OCI-LY1 (cell line): ENCODE data around the gene ADAM12.

ENCODE experiments used
- H2AFZ ChIP-seq: fragments of 200-600 bp; sonication (generic), shearing (Covaris generic); 2 replicates; pipeline ENCODE4 v1.6.0; 2014; ENCODE audit warnings: antibody characterized with exemption, mild to moderate bottlenecking, low read length
- H3F3A ChIP-seq: fragments of 200-600 bp; sonication (generic), shearing (Covaris generic); 2 replicates; pipeline ENCODE4 v1.6.0; 2014; ENCODE audit warnings: mild to moderate bottlenecking, antibody characterized with exemption, low read length, moderate library complexity; ENCODE audit not compliant: insufficient read depth
- H3K27ac ChIP-seq: fragments of 200-600 bp; sonication (generic); 2 replicates; pipeline ENCODE4 v1.5.1; 2014; ENCODE audit warnings: low read length, mixed run types, mild to moderate bottlenecking, low read depth; ENCODE audit not compliant: poor library complexity, severe bottlenecking
- H3K27me3 ChIP-seq: fragments of 200-600 bp; sonication (generic); 2 replicates; pipeline ENCODE4 v1.6.0; 2014; ENCODE audit warnings: antibody characterized with exemption, mild to moderate bottlenecking, low read length, moderate library complexity; ENCODE audit not compliant: insufficient read depth
- H3K36me3 ChIP-seq: fragments of 200-600 bp; sonication (generic); 2 replicates; pipeline ENCODE4 v1.6.1; 2014; ENCODE audit warnings: mild to moderate bottlenecking, antibody characterized with exemption, low read length, moderate library complexity, mixed read lengths; ENCODE audit not compliant: insufficient read depth
- H3K4me1 ChIP-seq: fragments of 200-600 bp; sonication (generic); 2 replicates; pipeline ENCODE4 v1.5.1; 2014; ENCODE audit warnings: mild to moderate bottlenecking, low read length, moderate library complexity; ENCODE audit not compliant: insufficient read depth, severe bottlenecking
- H3K4me2 ChIP-seq: fragments of 200-600 bp; sonication (generic), shearing (Covaris generic); 2 replicates; pipeline ENCODE4 v1.6.1; 2014; ENCODE audit warnings: low read length
- H3K4me3 ChIP-seq: fragments of 200-600 bp; sonication (generic); 2 replicates; pipeline ENCODE4 v1.5.1; 2014; ENCODE audit warnings: low read length, low read depth, mild to moderate bottlenecking, mixed read lengths; ENCODE audit not compliant: poor library complexity, severe bottlenecking
- H3K79me2 ChIP-seq: fragments of 200-600 bp; shearing (Covaris generic); 2 replicates; pipeline ENCODE4 v1.6.1; 2016; ENCODE audit warnings: mixed run types, low read length, mixed read lengths; ENCODE audit not compliant: insufficient read depth
- H3K9ac ChIP-seq: fragments of 200-600 bp; sonication (generic), shearing (Covaris generic); 2 replicates; pipeline ENCODE4 v1.6.1; 2014; ENCODE audit warnings: mild to moderate bottlenecking, low read length, mixed read lengths
- H3K9me2 ChIP-seq: fragments of 200-600 bp; sonication (generic), shearing (Covaris generic); 2 replicates; pipeline ENCODE4 v1.6.1; 2014; ENCODE audit warnings: low read depth, mild to moderate bottlenecking, low read length, mixed read lengths
- H3K9me3 ChIP-seq: fragments of 200-600 bp; shearing (Covaris generic); 2 replicates; pipeline ENCODE4 v1.6.1; 2014; ENCODE audit warnings: low read length, mixed read lengths
- H4K20me1 ChIP-seq: fragments of 200-600 bp; sonication (generic), shearing (Covaris generic); 2 replicates; pipeline ENCODE4 v1.6.0; 2016; ENCODE audit warnings: mild to moderate bottlenecking, low read length; ENCODE audit not compliant: insufficient read depth
- CTCF ChIP-seq: fragments of 200-600 bp; sonication (generic), shearing (Covaris generic); IDR thresholded peaks from 2 replicates; pipeline ENCODE4 v1.5.1; 2017; ENCODE audit warnings: mild to moderate bottlenecking, antibody characterized with exemption, low read length, moderate library complexity, mixed read lengths
- EZH2 ChIP-seq: fragments of 200-600 bp; sonication (generic), shearing (Covaris generic); IDR thresholded peaks from 2 replicates; pipeline ENCODE4 v1.8.0; 2017; ENCODE audit warnings: borderline replicate concordance, mixed run types, mild to moderate bottlenecking, antibody characterized with exemption, low read length, moderate library complexity, mixed read lengths

Gene ADAM12

GRCh38 chr10:126068322-126068721 is 320.0 kb downstream of the ADAM12 start:
- no peaks in the 10 kb centered on the region for H3K36me3 ChIP-seq
- H3K9ac ChIP-seq = no peak overlapping the region
- H3F3A ChIP-seq = no peaks in the 10 kb centered on the region
- no peaks in the 10 kb centered on the region for H3K9me3 ChIP-seq
- H3K79me2 ChIP-seq = no peaks in the 10 kb centered on the region
- no peak overlapping the region for H3K4me3 ChIP-seq
- no peaks in the 10 kb centered on the region for H3K27me3 ChIP-seq
- H4K20me1 ChIP-seq = no peaks in the 10 kb centered on the region
- no peaks in the 10 kb centered on the region for H3K4me1 ChIP-seq
- H3K4me2 ChIP-seq = no peak overlapping the region
- no peak overlapping the region for H2AFZ ChIP-seq
- no peak for TF ChIP-seq CTCF
- no peak for TF ChIP-seq EZH2
- H3K9me2 ChIP-seq = no peaks in the 10 kb centered on the region
- no peak overlapping the region for H3K27ac ChIP-seq

- no peaks in the 10 kb centered on the region for H3K9me3 ChIP-seq
- H3K4me2 ChIP-seq = no peak overlapping the region
- no peak overlapping the region for H3K4me3 ChIP-seq
- H2AFZ ChIP-seq = no peak overlapping the region
- H3K36me3 ChIP-seq = no peaks in the 10 kb centered on the region
- H3K27me3 ChIP-seq = no peaks in the 10 kb centered on the region
- H3K9me2 ChIP-seq = no peaks in the 10 kb centered on the region
- H3K9ac ChIP-seq = no peak overlapping the region
- no peaks in the 10 kb centered on the region for H3K79me2 ChIP-seq
- no peaks in the 10 kb centered on the region for H3K4me1 ChIP-seq
- H4K20me1 ChIP-seq = no peaks in the 10 kb centered on the region
- no peak for TF ChIP-seq CTCF
- no peak for TF ChIP-seq EZH2
- H3K27ac ChIP-seq = no peak overlapping the region
- no peaks in the 10 kb centered on the region for H3F3A ChIP-seq
Observed at GRCh38 chr10:126066456-126066855, 321.8 kb downstream of the ADAM12 start.

- Histone ChIP-seq H3K4me2 (no peak overlapping the region), H3K9me2 (no peaks in the 10 kb centered on the region), H3K4me1 (no peaks in the 10 kb centered on the region), H3K4me3 (no peak overlapping the region), H3K79me2 (no peaks in the 10 kb centered on the region), H3K9ac (no peak overlapping the region), H4K20me1 (no peaks in the 10 kb centered on the region), H3K36me3 (no peaks in the 10 kb centered on the region), H3F3A (no peaks in the 10 kb centered on the region), H2AFZ (no peak overlapping the region), H3K9me3 (no peaks in the 10 kb centered on the region), H3K27ac (no peak overlapping the region), H3K27me3 (no peaks in the 10 kb centered on the region)
- no peak for TF ChIP-seq EZH2
- TF ChIP-seq CTCF = no peak
Observed at GRCh38 chr10:126065751-126066377, 322.4 kb downstream of the ADAM12 start.
